GM19043 (cell line): ENCODE data around the gene SYNGR2.
"Not testable (repeated sequence)": the region's sequence is repeated elsewhere in the genome, so short reads cannot be mapped to it uniquely, and the experiment has no call there.

Experiments
- ATAC-seq: cut with Tn5 transposase; IDR thresholded peaks from one replicate; pipeline ENCODE4 v1.9.1; 2021; ENCODE audit warnings: low read depth; ENCODE audit not compliant: unreplicated experiment

SYNGR2 gene

DNA sequence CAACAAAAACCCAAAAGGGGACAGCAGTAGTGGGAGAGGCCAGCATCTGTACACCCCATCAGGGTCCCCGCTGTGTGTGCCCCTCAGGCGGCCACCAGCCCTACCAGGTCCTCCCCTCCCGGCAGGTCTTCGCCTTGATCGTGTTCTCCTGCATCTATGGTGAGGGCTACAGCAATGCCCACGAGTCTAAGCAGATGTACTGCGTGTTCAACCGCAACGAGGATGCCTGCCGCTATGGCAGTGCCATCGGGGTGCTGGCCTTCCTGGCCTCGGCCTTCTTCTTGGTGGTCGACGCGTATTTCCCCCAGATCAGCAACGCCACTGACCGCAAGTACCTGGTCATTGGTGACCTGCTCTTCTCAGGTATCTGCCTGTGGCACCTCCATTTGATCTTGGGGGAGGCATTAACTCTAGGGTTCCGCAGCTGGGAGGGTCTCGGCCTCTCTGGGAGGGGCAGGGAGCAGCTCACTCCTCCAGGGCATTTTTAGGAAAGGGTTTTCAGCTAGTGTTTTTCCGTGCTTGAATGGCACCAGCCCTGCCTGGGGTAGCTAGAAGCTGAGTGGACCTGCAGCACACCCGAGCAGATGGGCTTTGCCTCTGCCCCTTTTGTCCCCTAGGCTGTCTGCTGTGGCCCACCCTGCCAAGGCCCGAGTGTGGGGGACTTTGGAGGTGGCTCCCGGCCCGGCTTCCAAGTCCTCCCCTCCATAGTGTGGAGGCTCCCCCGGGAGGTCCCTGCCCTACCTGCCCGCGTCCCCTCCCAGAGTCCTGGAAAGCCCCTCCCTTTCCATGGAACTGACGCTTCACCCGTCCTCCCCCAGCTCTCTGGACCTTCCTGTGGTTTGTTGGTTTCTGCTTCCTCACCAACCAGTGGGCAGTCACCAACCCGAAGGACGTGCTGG lies 2.6 kb downstream of the SYNGR2 start:
- no peak for ATAC-seq

DNA sequence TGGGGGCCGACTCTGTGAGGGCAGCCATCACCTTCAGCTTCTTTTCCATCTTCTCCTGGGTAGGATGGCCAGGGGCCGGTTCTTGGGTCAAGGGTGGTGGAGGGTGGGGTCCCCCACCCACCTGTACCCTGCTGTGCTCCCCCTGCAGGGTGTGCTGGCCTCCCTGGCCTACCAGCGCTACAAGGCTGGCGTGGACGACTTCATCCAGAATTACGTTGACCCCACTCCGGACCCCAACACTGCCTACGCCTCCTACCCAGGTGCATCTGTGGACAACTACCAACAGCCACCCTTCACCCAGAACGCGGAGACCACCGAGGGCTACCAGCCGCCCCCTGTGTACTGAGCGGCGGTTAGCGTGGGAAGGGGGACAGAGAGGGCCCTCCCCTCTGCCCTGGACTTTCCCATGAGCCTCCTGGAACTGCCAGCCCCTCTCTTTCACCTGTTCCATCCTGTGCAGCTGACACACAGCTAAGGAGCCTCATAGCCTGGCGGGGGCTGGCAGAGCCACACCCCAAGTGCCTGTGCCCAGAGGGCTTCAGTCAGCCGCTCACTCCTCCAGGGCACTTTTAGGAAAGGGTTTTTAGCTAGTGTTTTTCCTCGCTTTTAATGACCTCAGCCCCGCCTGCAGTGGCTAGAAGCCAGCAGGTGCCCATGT lies 3.3 kb downstream of the SYNGR2 start:
- not testable (repeated sequence) for ATAC-seq

DNA sequence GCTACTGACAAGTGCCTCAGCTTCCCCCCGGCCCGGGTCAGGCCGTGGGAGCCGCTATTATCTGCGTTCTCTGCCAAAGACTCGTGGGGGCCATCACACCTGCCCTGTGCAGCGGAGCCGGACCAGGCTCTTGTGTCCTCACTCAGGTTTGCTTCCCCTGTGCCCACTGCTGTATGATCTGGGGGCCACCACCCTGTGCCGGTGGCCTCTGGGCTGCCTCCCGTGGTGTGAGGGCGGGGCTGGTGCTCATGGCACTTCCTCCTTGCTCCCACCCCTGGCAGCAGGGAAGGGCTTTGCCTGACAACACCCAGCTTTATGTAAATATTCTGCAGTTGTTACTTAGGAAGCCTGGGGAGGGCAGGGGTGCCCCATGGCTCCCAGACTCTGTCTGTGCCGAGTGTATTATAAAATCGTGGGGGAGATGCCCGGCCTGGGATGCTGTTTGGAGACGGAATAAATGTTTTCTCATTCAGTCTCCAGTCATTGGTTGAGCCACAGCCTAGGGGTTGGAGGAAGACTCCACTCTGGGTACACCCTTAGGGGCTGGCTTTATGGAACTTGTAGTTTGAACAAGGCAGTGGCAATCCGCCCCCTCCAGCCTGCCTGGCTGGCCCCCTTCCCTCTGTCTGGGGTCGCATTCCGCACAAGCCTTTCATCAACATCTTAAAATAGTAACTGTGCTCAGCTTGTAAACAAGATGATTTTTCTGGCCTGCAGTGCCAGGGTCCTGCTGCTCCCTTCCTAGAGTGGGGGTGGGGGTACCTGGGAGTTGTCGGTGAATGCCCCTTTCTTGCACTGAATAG lies 4.1 kb downstream of the SYNGR2 start:
- no peak for ATAC-seq

DNA sequence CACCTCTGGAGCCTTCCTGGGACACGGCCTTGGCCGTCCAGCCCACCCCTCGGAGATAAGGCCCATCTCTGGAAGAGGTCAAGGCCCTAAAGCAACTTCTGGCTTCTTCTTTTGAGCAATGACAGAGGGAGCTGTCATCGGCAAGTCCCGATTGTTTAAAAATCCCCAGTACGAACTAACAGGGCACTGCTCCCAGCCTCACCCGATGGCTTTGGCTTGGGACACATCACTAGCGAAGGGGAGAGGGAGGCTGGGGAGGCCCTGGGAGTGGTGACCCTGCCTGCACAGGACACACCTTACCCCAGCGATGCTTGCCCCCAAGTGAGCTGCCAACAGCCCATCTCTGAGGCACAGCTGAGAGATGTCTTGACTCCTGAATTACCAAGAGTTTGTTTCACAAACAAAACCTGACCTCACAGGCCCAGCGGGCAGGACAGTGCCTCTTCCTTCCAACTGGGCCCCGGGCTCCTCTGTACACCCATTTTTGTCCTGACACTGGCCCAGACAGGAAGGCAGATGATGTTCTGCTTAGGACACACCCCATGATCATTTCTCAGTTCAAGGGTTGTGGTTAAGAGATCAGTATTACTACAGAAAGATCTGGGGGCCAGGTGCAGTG lies 4.8 kb downstream of the SYNGR2 start:
- no peak for ATAC-seq

DNA sequence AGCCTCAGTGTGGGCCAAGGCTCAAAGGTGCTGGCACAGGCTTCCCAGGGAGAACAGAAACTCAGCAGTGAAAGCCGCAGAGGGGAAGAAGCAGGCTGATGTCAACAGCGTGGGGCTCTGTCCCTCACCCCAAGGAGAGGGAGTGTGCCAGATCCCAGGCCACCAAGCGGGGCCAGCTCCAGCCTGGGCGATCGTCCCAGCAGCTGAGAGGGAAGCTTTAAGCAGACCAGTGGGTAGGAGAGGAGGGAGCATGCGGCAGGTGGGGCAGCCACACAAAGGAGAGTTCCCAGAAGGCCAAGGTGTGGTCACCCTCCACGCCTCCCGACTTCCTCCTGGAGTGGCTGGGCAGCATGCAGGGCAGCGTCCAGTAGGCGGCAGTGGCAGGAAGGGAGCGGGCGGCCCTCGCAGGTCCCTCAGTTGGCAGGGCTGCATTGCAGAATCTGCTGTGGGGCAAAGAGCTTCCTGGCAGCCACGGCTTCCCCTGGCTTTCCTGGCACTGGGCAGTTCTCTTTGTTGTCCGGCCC lies 6.0 kb downstream of the SYNGR2 start:
- no peak for ATAC-seq

DNA sequence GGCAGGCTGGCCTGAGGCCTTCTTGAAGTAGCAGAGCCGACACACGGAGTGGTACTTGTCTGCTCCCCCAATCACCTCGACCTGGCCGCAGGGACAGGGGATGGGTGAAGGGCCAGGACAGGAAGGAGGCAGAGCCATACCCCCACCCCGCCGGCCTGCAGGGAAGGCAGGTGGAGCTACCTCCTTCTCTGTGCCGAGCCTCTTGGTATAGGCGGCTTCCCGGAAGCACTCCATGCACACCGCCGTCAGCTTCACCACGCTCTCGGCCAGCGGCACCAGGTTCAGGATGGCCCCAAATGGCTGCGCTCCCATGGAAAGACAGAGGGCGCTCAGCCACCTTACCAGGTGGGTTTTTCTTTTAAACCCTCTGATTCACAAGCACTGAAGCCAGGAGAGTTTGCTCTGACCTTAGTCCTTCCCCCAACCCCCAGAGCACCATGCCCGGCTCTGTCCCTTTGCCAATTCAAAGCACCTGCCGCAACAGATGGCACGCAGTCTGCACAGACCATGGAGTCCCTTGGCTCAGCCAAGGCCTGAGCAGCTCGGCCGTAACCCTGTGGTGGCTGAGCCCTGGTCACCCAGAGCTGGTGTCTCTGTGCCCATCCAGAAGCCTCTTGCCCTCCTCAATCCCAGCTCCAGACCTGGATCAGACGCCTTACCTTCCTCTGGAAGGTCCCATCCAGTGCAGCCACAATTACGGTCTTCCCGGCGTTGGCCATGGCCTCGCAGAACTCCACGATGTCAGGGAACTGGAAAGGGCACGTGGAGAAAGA lies 6.7 kb downstream of the SYNGR2 start:
- no peak for ATAC-seq

DNA sequence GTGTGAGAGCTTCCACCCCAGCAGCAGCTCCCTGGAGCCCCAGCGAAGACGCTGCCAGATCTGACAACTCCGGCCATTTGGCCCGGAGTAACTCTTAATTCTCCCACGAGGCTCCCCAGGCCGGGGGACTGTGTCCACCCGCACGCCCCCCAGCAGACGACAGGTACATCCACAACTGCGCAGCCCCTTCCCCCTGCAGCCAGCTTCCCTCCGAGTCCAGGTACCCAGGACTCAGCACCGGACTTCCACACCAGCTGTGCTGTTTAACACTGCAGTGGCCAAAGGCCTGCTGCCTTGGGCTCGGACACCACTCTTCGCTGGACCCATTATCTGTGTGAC lies 7.2 kb downstream of the SYNGR2 start:
- no peak for ATAC-seq

DNA sequence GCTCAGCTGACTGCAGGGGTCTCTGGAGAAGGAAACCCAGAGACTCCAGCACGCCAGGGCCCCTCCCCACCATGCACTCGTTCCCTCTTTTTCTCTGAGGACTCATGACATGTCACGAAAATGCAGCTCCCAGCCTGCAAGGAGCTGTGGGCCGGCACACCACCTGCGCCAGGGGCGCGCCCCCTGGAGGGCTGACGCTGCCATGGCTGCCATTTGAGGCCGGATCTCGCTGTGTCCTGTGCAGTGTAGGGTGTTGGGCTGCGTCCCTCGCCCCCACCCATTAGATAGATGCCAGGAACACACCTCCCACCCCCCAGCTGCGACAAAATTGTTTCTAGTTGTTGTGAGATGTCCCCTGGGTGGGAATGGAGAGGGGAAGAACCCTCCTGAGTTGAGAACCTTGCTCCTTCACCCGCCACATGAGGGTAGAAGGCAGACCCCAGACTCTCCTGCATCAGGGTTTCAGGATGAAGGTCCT lies 8.2 kb downstream of the SYNGR2 start:
- no peak for ATAC-seq

DNA sequence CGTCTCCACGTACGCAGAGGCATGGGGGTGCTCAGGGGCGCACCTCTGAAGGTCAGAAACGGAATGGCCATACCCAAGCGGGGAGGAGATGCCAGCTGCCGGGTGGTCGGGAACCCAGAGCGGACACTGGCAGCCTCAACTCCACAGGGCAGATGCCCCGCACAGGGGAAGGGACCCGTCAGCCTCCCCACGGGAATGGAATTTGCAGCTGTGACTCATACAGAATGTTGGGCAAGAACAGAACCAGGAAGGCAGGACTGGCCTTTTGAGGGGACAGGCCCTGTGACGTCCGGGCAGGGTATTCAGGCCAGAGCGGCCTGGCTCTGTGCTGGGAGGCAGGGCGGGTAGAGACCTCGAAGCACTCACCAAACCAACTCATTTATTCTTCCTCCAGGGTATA lies 11.0 kb downstream of the SYNGR2 start:
- ATAC-seq: no peak

DNA sequence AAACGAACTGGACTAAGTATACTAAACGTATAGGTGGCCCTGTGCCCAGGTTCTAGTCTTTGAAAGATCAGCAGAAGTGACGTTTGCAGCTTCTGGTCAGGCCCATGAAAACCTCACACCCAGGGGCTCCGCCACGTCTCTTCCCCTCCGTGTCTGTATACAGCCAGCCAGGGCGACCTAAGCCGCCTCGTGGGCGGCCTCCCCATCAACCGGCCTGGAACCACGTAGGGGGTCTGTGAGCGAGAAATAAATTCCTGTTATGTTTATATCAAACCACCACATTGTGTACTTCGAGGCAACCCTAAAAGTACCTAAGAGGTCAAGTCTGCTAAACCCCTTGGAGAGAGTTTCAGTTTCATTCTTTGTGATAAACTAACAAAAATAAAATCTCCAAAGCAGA lies 11.7 kb downstream of the SYNGR2 start:
- no peak for ATAC-seq

DNA sequence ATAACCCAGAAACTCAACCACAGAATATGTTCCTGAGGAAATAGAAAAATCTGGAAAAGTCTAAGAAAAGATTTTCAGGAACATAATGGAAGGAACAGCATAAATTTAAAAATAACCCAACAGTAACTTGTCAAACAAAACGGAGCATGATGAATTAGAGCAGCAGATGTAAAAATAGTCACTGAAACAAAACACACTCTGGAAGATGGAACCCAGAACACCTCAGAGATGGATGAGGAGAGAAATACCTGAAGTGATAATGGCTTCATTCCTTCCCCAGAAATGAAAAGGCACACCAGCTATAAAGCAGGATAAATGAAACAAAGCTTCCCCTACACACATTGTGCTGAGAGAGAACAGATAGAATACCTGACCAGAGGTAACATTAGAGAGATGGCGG lies 12.1 kb downstream of the SYNGR2 start:
- no peak for ATAC-seq

DNA sequence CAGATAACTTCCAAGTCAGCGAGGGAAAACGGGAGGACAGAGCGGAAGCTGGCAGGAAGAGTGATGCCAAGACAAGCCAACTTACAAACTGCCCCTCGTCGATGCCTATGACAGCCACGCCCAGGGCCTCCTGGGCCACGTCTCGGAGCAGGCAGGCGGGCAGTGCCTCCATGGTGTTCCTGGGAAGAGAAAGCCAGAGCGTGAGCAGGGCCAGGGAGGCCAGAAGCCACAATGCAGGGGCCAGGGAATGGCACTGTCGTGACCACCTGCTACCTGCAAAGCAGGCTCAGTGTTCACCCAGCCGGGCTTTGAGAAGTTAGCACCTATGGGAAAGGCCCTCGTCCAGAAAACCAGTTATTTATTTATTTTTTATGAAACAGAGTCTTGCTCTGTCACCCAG lies 14.1 kb downstream of the SYNGR2 start:
- no peak for ATAC-seq

DNA sequence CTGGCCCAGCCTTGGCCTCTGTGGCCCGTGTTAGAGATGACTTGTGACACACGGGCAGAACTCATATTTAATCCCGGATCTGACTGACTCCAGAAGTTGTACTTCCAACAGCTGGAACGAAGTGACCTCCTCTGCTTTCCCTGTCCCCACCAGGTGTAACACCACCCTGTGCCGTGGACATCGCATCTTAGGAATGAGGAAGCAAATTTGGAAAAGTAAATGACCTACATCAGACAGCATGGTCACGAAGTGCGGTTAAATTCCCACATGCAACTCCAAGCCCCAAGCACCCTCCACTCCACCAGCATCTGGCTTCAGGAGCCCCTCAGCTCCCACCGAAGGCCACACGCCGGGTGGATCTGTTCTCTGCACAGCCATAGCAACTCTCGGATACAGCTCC lies 15.5 kb downstream of the SYNGR2 start:
- ATAC-seq: no peak

DNA sequence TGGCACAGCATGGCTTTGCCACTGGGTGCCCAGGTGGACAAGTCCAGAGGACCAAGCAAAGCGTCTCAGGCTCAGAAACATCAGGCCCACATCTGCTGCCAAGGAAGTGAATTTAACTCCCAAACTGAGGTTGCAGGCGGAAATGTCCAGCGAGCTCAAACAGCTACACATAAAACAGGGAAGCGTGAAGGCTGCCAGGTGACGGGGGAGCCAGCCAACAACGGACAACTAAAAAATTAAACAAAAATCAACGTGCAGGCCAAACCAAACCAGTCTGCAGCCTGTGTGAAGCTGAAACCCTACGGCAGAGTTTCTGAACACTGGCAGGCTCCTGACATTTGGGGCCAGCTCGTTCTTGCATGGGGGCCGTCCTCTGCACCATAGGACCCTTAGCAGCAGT lies 16.0 kb downstream of the SYNGR2 start:
- ATAC-seq: no peak

DNA sequence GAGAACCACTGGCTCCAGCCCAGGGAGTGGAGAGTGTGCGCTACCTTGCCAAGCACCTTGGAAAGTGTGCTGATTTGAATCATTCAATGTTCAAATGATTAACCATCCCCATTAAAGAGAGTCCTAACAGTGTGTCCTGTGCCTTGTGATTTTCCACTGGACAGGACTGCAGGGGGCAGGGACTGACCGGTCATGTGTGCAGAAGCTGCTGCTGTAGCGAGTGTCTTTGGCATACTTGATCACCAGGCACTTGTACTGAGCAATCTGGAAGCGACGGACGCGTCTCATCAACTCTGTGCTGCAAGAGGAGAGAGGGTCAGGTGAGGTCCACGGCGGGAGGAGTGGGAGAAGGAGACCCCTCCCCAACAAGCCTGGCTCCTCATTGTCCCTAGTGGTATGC lies 16.5 kb downstream of the SYNGR2 start:
- ATAC-seq: no peak

DNA sequence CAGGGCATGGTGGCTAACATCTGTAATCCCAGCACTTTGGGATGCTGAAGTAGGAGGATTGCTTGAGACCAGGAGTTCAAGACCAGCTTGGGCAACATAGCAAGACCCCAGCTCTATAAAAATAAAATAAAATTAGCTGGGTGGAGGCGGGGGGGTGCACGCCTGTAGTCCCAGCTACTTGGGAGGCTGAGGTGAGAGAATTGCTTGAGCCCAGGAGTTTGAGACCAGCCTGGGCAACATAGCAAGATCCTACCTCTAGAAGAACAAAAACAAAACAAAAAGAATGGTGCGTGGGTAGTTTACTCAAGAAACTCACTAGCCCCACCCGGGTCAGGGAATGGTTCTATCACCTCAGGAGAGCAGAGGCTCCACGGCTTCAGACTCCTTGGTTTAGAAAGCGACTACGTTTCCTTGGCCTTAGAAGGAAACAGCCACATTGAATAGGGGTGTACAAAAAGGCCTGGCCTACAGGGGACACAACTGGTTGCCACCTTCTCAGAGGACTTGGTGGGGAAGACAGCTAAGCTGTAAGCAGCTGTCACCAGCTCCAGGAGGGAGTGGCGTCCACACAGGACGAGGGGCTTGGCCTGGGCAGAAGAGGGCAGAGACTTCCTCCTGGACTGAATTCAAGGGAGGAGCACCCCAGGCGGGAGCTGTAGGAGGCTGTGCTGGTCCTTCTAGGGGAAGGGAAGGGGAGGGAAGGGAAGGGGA lies 17.8 kb downstream of the SYNGR2 start:
- no peak for ATAC-seq

DNA sequence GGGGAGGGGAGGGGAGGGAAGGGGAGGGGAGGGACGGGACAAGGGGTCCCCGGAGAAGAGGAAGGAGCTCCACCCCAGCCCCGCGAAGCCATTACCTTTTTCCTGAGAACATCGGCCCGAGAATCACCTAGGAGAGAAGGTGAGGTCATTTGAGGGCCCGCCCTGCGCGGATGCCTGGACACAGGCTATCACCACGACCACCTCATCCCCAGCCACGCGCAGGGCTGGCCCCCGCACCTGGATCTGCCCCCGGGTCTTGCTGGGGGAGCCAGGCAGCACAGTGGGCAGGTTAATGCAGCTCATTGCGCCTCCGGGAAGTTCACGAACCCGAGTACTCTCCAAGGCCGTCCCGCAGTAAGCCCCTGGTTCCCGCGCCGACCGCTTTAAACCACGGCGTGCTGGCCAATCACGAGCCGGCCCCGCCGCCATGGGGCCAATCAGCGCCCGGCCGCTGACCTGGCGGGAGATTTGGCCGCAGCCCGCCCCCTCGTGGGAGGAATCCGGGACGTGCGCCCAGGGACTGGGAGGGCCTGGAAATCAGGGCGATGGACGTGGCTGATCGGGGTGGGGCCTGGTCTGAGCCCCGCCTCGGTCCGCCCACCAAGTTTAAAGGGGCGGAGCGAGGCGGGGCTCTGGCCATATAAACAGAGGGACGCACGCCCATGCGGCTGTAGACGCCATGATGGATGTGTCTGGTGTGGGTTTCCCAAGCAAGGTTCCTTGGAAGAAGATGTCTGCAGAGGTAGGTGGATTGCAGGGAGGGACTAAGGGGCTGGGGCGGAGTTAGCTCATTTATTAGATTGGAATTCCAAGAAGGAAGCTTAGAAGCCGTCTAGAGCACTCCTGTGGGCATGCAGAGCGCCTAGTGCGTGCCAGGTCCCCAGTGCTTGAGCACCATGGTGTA lies 18.6 kb downstream of the SYNGR2 start, which contains the start of the genes AFMID and TK1:
Gene AFMID (plus strand): TSS at position 671 of the 904 bp plus-strand sequence. CDS start 9 bp downstream, at position 680.
Gene TK1 (minus strand): TSS at position 361 of the 904 bp plus-strand sequence. CDS start 58 bp downstream, at position 303.
- ATAC-seq: peak; percentile 90

DNA sequence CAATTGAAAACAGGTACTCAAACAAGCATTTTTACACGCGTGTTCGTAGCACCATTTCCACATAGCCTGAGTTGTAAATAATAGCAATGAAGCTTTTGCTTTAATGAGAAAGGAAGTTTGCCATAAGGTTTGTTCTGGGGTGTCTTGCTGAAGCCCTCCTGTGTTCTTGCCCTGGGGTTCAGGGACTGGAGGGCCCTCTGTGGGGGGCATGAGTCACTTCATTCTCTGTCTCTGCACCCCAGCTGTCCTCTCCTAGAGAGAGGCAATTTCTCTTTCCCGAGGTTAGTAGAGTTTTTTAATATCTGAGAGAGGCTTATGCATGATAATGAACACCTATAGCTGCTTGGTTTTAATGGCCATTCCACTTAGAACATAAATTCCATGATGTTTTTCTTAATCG lies 28.3 kb downstream of the SYNGR2 start:
- ATAC-seq: no peak
